GM12891 (cell line): Measurements from ENCODE around the gene HHAT.

Source experiments
- DNase-seq: peaks from one replicate; pipeline ENCODE4 v3.0.0; 2011; ENCODE audit warnings: low spot score; ENCODE audit not compliant: insufficient read length
- FAIRE-seq: peaks from 2 replicates; lab custom pipeline; 2011; peaks lifted over from hg19 to GRCh38; lab: Jason Lieb, UNC
- PAX5 ChIP-seq: IDR thresholded peaks from 2 replicates; pipeline ENCODE4 v1.6.1; 2011; ENCODE audit warnings: low read length, moderate library complexity, mild to moderate bottlenecking; ENCODE audit not compliant: insufficient read depth, severe bottlenecking
- POLR2A ChIP-seq: IDR thresholded peaks from 2 replicates; pipeline ENCODE4 v1.6.1; 2011; ENCODE audit warnings: low read depth, low read length, control low read depth
- POLR2AphosphoS5 ChIP-seq: IDR thresholded peaks from 2 replicates; pipeline ENCODE4 v1.6.1; 2011; ENCODE audit warnings: low read depth, low read length, control low read depth
- POU2F2 ChIP-seq: IDR thresholded peaks from 2 replicates; pipeline ENCODE4 v1.6.1; 2011; ENCODE audit warnings: low read depth, mild to moderate bottlenecking, control low read depth, low read length, moderate library complexity
- SPI1 ChIP-seq: IDR thresholded peaks from 2 replicates; pipeline ENCODE4 v1.6.1; 2011; ENCODE audit warnings: low read depth, low read length, control low read depth
- TAF1 ChIP-seq: IDR thresholded peaks from 2 replicates; pipeline ENCODE4 v1.6.1; 2011; ENCODE audit warnings: low read depth, low read length, control low read depth

Gene HHAT

DNA sequence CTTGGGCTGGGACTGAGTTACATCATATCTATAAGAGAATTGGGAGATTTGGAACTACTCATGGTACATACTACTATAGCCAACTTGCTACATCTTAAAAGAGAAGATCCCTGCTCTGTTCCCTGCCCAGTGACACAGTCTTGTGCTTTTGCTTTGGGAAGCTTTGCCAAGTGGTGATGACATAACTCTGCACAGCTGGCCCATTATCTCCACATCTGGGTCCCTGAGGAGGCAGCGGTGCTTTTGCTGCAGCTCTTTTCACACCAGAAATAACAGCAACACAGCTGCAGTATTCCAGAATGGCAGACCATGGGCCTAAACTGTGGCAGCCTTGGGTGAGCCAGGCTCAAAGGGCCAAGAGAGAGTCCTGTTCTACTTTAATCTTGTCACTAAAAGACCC is 296.0 kb downstream of the HHAT start:
- DNase-seq, result no peak
- no peak for FAIRE-seq
- no peak for TF ChIP-seq POLR2A
- no peak for TF ChIP-seq POU2F2
- no peak for TF ChIP-seq SPI1
- no peak for TF ChIP-seq TAF1
- no peak for TF ChIP-seq PAX5
- TF ChIP-seq POLR2AphosphoS5, result no peak

GRCh38 chr1:210625715-210626114 is 297.0 kb downstream of the HHAT start:
- FAIRE-seq (no peak), DNase-seq (no peak)
- no peak for TF ChIP-seq TAF1
- no peak for TF ChIP-seq POLR2A
- TF ChIP-seq POU2F2, result no peak
- no peak for TF ChIP-seq SPI1
- TF ChIP-seq PAX5, result no peak
- no peak for TF ChIP-seq POLR2AphosphoS5

DNA sequence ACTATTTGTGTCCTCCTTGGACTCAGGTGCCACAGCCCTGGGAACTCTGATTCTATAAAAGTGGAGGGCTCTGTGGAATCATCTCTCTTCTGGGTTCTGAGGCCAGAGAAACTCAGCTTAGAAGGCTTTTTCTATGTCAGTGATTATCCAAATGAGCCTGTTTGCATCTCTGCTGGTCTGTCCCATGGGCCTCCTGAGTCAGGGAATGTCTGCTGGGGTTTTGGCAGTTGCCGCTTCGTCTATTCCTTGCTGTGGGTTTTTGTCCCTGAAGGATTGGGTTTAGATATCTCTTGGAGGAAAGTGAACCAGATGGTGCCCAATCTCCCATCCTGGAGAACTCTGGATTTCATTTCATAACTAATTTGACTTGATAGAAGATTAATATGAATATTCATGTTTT is 297.6 kb downstream of the HHAT start:
- FAIRE-seq, result no peak
- TF ChIP-seq POLR2A (no peak), POLR2AphosphoS5 (no peak), PAX5 (no peak), SPI1 (no peak), TAF1 (no peak), POU2F2 (no peak)

DNA sequence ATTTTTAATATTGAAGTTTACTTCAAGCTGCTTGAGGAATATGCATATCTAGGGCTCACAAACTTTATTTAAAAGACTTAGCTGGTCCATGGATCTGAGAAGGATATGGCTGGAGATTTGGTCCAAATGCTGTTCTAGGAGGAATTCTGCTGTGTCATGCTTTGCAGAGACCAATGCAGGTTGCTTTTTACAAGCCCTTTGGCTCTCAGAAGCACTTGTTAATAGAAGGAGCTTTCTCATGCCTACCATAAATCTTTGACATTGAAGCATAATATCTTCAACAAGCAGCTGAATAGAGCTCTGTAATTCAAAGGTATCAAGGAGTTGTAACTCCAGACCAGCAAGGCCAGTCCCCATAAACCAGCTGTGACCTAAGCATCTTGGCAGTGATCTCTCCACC is 299.1 kb downstream of the HHAT start:
- TF ChIP-seq TAF1 (no peak), SPI1 (no peak), PAX5 (no peak)
- no peak for FAIRE-seq
- no peak for DNase-seq

More for the DNA sequence above, 297.6 kb downstream of the HHAT start:
- DNase-seq, result no peak

DNA sequence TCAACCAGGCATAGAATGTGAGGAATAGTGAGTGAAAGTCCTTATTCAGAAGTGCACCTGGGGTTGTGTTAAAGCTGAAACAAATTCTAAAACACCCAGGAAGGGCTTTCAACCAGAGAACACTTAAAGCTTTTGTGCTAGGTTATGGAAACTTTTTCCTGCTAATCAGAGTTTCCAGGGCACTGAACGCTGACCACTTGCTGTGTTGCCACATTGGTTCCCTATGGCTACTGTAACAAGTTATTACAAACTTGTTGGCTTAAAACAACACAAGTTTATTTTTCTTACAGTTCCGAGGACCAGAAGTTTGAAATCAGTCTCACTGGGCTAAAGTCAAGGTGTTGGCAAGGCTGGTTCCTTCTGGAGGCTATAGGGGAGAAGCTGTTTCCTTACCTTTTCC is 300.6 kb downstream of the HHAT start:
- FAIRE-seq (no peak), DNase-seq (no peak)
- TF ChIP-seq POLR2A, result no peak
- no peak for TF ChIP-seq SPI1
- TF ChIP-seq PAX5, result no peak
- TF ChIP-seq POU2F2, result no peak
- TF ChIP-seq POLR2AphosphoS5, result no peak
- no peak for TF ChIP-seq TAF1

- TF ChIP-seq PAX5, result no peak
- no peak for TF ChIP-seq TAF1
- TF ChIP-seq SPI1, result no peak
- DNase-seq (no peak), FAIRE-seq (no peak)
Measured at GRCh38 chr1:210631399-210631798, 302.7 kb downstream of the HHAT start.

GRCh38 chr1:210633140-210633539 is 304.4 kb downstream of the HHAT start:
- TF ChIP-seq POLR2A (no peak), POLR2AphosphoS5 (no peak), PAX5 (no peak), TAF1 (no peak), SPI1 (no peak)
- DNase-seq (no peak), FAIRE-seq (no peak)

DNA sequence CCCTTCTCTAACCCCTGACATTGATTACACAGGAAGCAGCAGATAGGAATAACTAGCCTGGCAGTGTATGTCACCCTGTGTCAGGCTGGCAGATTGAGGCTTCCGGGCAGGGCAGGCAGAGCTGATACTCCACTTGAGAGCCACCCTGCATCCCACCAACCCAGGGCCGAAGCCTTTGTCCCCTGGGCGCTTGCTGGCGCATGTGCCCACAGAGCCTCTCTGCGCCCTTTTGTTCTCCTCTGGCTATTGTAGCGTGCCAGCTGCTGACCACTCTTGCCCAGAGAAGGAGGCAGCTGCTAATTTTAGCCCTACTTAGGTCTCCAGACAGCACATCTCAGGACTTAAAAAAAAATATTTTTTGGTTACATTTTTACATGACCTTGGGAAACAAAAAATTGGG is 304.9 kb downstream of the HHAT start:
- DNase-seq, result no peak
- TF ChIP-seq TAF1 (no peak), SPI1 (no peak), POLR2AphosphoS5 (no peak), PAX5 (no peak), POLR2A (no peak), POU2F2 (no peak)
- no peak for FAIRE-seq

- DNase-seq (no peak), FAIRE-seq (no peak)
- TF ChIP-seq POLR2A, result no peak
- TF ChIP-seq TAF1, result no peak
- TF ChIP-seq POLR2AphosphoS5, result no peak
- TF ChIP-seq PAX5, result no peak
- TF ChIP-seq POU2F2, result no peak
- no peak for TF ChIP-seq SPI1
Measured at GRCh38 chr1:210635108-210635507, 306.4 kb downstream of the HHAT start.

DNA sequence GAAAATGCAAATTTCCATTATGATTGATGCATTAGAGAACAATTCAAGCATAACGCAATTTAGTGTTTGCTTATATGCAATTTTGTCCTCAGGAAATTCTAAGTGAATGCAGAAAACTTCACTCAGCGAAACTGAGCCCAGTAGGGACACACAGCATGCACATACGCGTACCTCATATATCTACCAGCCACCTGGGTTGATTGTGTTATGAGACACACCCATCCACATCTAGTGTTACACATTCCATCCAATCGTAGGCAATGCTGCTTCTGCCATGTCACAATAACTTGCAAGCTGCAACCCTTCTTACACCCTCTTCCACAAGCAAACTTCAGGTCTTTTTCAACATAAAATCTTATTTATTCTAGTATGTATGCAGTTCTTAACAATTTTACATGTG is 312.9 kb downstream of the HHAT start:
- DNase-seq, result no peak
- TF ChIP-seq POLR2AphosphoS5, result no peak
- no peak for TF ChIP-seq TAF1
- FAIRE-seq, result no peak

GRCh38 chr1:210645582-210646257 is 317.0 kb downstream of the HHAT start:
- no peak for DNase-seq
- FAIRE-seq, result no peak
- TF ChIP-seq PAX5 (no peak), POLR2A (no peak), TAF1 (no peak), POU2F2 (no peak), POLR2AphosphoS5 (no peak), SPI1 (no peak)

DNA sequence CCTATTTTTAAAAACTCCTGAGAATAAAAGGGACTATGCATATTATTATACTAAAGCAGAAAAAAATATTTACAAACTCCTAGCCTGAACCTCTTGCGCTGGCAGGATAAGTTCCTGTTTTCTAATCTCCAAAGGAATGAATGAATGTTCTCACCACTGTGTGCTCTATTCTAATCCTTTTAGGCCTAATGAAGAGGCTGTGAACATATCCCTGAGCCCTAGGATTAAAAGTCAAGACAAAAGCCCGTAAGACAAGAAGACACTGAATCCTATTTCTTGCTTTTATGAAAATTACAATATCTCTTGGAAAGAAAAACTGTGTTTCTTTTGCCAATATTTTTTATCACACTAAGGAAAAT is 317.5 kb downstream of the HHAT start:
- FAIRE-seq (no peak), DNase-seq (no peak)
- TF ChIP-seq SPI1, result no peak
